T-helper 22 cell (primary cell): ENCODE measurements around the gene PTPMT1.

ENCODE experiments used
- DNase-seq: peaks from one replicate; pipeline ENCODE4 v3.0.0-alpha.2; 2020; ENCODE audit warnings: low read depth

Gene PTPMT1

DNA sequence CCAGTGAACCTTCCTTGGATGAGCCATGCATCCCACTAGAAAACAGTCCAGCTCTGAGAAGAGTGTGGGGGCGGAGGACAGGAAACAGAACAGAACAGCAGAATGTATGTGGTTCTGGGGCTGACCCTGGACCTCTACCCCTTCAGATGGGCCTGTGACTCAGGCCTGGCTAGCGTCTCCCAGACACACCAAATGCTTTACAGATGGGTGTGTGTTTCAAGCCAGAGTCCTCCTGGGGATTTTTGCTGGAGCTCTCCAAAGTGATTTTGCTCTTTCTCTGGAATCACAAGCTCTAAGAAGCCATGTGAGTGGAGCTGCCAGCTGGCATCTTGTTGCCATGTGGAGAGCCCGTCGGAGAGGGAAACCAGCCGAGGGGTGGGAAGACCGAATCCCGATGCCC is 42.0 kb downstream of the PTPMT1 start:
- no peak for DNase-seq

DNA sequence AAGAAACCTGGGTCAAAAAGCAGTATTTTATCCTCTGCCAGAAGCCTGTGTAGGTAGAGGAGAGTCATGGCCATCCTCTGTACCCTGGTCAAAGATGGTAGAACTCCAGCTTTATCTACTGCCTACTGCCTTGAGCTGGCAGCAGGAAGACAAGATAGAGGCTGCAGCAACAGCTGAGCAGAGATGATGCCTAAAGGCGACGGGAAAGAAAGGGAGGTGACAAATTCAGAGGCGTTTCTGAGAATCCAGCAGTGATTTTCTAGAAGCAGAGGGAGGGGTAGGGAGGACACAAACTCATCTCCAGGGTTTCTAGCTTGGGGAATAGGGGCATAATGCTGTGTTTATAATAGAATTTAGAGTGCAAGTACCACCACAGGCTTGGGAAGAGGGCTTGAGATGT is 44.3 kb downstream of the PTPMT1 start:
- DNase-seq: no peak

DNA sequence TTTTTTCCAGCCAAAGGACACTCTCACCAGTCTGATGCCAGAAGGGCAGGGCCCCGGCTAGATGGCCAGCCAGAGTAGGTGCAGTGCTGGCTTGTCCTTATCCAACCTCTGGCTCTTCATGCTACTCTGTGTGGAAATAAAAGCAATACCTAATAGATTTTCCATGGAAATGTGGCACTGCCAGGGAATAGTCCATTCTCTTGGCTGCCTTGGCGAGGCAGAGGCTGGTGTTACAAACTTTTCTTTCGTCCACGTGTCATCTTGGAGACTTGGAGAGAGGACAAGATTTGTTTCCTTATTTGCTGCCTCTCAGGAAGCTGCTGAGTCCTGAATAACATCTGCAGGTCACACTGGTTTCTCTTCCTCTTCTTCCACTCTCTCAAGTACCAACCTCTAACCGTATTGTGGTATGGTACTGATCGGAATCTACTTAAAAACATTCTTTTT is 46.0 kb downstream of the PTPMT1 start:
- no peak for DNase-seq

DNA sequence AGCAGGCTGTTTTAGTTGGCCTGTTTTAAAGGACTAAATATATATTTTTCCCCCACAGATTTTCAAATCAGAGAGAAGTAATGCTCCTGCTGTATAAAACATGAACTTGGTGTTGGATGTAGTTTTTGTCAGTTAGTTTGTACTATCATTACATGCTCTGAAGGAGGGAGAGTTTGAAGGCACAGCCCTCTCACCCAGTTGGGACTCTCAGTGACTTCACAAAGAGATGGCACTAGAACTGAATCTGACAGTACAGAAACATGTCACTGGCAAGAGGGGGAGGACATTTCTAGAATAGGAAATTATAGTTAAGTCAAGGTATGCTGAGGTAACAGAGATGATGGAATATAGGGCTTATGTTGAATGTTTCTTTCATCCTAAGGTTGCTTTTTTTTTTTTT is 49.9 kb downstream of the PTPMT1 start:
- DNase-seq: no peak

DNA sequence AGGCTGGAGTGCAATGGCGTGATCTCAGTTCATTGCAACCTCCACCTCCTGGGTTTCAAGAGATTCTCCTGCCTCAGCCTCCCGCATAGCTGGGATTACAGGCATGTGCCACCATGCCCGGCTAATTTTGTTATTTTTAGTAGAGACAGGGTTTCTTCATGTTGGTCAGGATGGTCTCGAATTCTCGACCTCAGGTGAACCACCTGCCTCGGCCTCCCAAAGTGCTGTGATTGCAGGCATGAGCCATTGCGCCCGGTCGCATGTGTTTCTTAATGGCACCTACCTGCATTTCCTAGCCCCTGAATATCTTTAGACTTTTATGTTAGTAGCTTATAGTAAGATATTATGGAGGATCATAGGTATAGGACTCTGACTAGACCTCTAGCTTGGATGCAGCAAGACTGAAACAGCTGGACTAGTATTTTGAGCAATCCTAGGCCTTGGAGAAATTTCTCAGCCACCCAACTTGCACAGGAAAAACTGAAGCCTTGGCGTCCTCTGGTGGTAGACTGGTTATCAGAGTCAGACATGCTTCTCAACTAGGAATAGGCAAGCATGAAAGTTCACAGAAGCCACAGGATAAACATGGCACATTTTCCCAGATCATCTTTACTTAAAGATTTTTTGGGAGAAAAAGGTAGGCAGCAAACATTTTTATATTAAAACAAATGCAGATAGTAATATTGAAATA is 51.5 kb downstream of the PTPMT1 start:
- no peak for DNase-seq

DNA sequence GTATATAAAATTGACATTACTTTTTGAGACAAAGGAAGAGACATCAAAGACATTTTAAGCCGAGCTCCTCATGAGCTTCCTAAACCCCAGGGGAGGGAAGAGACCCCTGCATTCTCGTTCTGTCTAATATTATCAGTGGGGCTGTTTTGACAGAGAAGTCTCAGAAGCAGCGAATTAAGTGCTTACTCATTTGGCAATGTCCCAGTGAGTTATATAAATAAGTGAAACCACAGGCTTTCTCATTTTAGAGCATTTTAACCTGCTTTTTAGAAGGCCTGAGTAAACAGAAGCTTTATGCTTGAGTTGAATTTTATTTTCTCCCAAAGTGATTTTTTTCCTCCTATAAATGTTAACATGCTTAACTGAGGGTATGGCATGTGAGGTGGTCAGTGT is 52.0 kb downstream of the PTPMT1 start:
- DNase-seq: no peak

DNA sequence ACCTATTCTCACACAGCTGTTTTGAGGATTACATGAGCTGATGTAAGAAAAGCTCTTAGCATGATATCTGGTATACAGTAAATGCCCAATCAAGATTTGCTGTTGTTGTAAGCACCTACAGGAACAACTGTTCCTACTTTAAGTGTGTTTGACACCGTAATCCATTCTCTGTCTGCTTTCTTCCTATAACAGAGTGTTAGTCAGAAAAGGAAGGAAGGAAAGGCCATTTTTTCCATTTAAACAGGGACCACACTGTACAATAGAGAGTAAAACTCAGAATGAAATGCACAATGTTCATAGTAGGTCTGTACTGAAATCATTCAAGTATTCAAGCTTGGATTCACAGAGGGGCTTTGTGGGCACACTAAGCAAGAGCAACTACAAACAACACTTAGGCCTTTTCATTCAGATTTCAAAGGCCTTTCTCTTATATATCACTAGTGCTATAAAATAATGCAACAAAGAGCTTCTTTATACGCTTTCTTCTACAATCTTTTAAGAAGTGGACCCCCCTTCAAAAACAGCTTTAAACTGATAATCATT is 55.5 kb downstream of the PTPMT1 start:
- DNase-seq: no peak
